NB4 (cell line): ENCODE data around the gene SPRED1.
A peak's percentile ranks its signal among the peaks of the same experiment; 100 is the strongest.
"Not testable (repeated sequence)": the region's sequence is repeated elsewhere in the genome, so short reads cannot be mapped to it uniquely, and the experiment has no call there.

Experiments used
- DNase-seq: peaks from one replicate; pipeline ENCODE4 v3.0.0; 2010; ENCODE audit warnings: low read depth
- H3K4me3 ChIP-seq: one replicate; pipeline ENCODE4 v1.5.1; 2011; ENCODE audit warnings: mild to moderate bottlenecking, low read depth, low read length, moderate library complexity
- CTCF ChIP-seq: IDR thresholded peaks from one replicate; pipeline ENCODE4 v1.5.1; 2012; ENCODE audit warnings: low read depth, low read length
- MAX ChIP-seq: IDR thresholded peaks from 2 replicates; pipeline ENCODE4 v1.6.1; 2011; ENCODE audit warnings: low read depth, low read length
- MYC ChIP-seq: IDR thresholded peaks from 2 replicates; pipeline ENCODE4 v1.6.1; 2011; ENCODE audit warnings: low read depth, low read length
- POLR2A ChIP-seq: IDR thresholded peaks from 2 replicates; pipeline ENCODE4 v1.6.1; 2011; ENCODE audit warnings: mild to moderate bottlenecking; ENCODE audit not compliant: insufficient read length; ENCODE audit errors: extremely low read depth

SPRED1 gene

GRCh38 chr15:38275959-38276358 is 23.3 kb downstream of the SPRED1 start:
- H3K4me3 ChIP-seq, result no peak overlapping the region
- DNase-seq, result no peak
- no peak for TF ChIP-seq CTCF
- TF ChIP-seq POLR2A, result no peak
- TF ChIP-seq MAX, result no peak
- no peak for TF ChIP-seq MYC

- not testable (repeated sequence) for H3K4me3 ChIP-seq, DNase-seq
These were observed 24.6 kb downstream of the SPRED1 start for GRCh38 chr15:38277281-38277680.

GRCh38 chr15:38281031-38281430 is 28.4 kb downstream of the SPRED1 start:
- H3K4me3 ChIP-seq, result no peak overlapping the region
- no peak for TF ChIP-seq MYC
- TF ChIP-seq MAX, result no peak
- DNase-seq, result no peak

GRCh38 chr15:38283010-38283409 is 30.4 kb downstream of the SPRED1 start:
- H3K4me3 ChIP-seq, result no peak overlapping the region
- peak; percentile 8 for DNase-seq
- TF ChIP-seq MAX, result no peak
- no peak for TF ChIP-seq CTCF
- no peak for TF ChIP-seq POLR2A
- TF ChIP-seq MYC, result no peak

GRCh38 chr15:38285456-38285855 is 32.8 kb downstream of the SPRED1 start:
- TF ChIP-seq CTCF, result no peak
- TF ChIP-seq MAX, result no peak
- no peak for TF ChIP-seq POLR2A
- no peak for DNase-seq

GRCh38 chr15:38294126-38294525 is 41.5 kb downstream of the SPRED1 start:
- TF ChIP-seq POLR2A (no peak), MAX (no peak), CTCF (no peak), MYC (no peak)
- peak; percentile 3 for DNase-seq
- H3K4me3 ChIP-seq, result no peak overlapping the region

More at GRCh38 chr15:38285456-38285855, 32.8 kb downstream of the SPRED1 start:
- no peak overlapping the region for H3K4me3 ChIP-seq

GRCh38 chr15:38297623-38298388 is 45.2 kb downstream of the SPRED1 start:
- H3K4me3 ChIP-seq, result no peak overlapping the region
- no peak for DNase-seq
- TF ChIP-seq MYC (no peak), POLR2A (no peak), MAX (no peak), CTCF (no peak)
